Stimulated activated naive CD8-positive, alpha-beta T cell treated with anti-CD3 and anti-CD28 coated beads, Interleukin-15, Interleukin-2, amounts not matched to agents 100 ng/mL and 50 ng/mL, for 24 hours (primary cell): Measurements from ENCODE around the gene CDKN2AIPNL.

Experiments
- H3K27ac Mint-ChIP-seq: one replicate; pipeline ENCODE4 v1.8.0; 2021; ENCODE audit warnings: mild to moderate bottlenecking, mixed read lengths
- H3K27me3 Mint-ChIP-seq: one replicate; pipeline ENCODE4 v1.8.0; 2021; ENCODE audit warnings: mixed read lengths
- H3K36me3 Mint-ChIP-seq: one replicate; pipeline ENCODE4 v1.8.0; 2021; ENCODE audit warnings: low read depth, mixed read lengths
- H3K4me1 Mint-ChIP-seq: one replicate; pipeline ENCODE4 v1.8.0; 2021; ENCODE audit warnings: low read depth, mixed read lengths
- H3K4me3 Mint-ChIP-seq: one replicate; pipeline ENCODE4 v1.8.0; 2021; ENCODE audit warnings: mild to moderate bottlenecking, mixed read lengths
- H3K9me3 Mint-ChIP-seq: one replicate; pipeline ENCODE4 v1.8.0; 2021; ENCODE audit warnings: mixed read lengths

CDKN2AIPNL gene

GRCh38 chr5:134411546-134412266, at the start of gene CDKN2AIPNL:
CDKN2AIPNL (minus strand) TSS chr5:134411881; CDS start chr5:134411854, 27 bp downstream.
- Mint-ChIP-seq H3K4me1 (peaks cover 46% of the 10 kb centered on the region), H3K27ac (peak within 1 kb of the TSS; percentile 80), H3K27me3 (no peaks in the 10 kb centered on the region), H3K36me3 (peaks cover 15% of the 10 kb centered on the region), H3K9me3 (no peaks in the 10 kb centered on the region), H3K4me3 (peak within 1 kb of the TSS; percentile 96)

- Mint-ChIP-seq H3K4me1 (peaks cover 15% of the 10 kb centered on the region), H3K36me3 (no peaks in the 10 kb centered on the region), H3K9me3 (no peaks in the 10 kb centered on the region), H3K27me3 (no peaks in the 10 kb centered on the region), H3K4me3 (no peak overlapping the region), H3K27ac (no peak overlapping the region)
Observed at GRCh38 chr5:134460551-134460950, 48.9 kb upstream of the CDKN2AIPNL start.

GRCh38 chr5:134459491-134459890, 47.8 kb upstream of the CDKN2AIPNL start:
- H3K27me3 Mint-ChIP-seq: no peaks in the 10 kb centered on the region
- no peak overlapping the region for H3K27ac Mint-ChIP-seq
- no peak overlapping the region for H3K4me3 Mint-ChIP-seq
- no peaks in the 10 kb centered on the region for H3K36me3 Mint-ChIP-seq
- no peaks in the 10 kb centered on the region for H3K9me3 Mint-ChIP-seq
- H3K4me1 Mint-ChIP-seq: peaks cover 6% of the 10 kb centered on the region

GRCh38 chr5:134459010-134459403, 47.3 kb upstream of the CDKN2AIPNL start:
- Mint-ChIP-seq H3K4me1 (peaks cover 3% of the 10 kb centered on the region), H3K4me3 (no peak overlapping the region), H3K36me3 (no peaks in the 10 kb centered on the region), H3K27me3 (no peaks in the 10 kb centered on the region), H3K27ac (no peak overlapping the region), H3K9me3 (no peaks in the 10 kb centered on the region)

- Mint-ChIP-seq H3K27me3 (no peaks in the 10 kb centered on the region), H3K4me1 (no peaks in the 10 kb centered on the region), H3K36me3 (no peaks in the 10 kb centered on the region), H3K9me3 (no peaks in the 10 kb centered on the region), H3K4me3 (no peak overlapping the region), H3K27ac (no peak overlapping the region)
Observed at GRCh38 chr5:134458234-134459009, 46.7 kb upstream of the CDKN2AIPNL start.

GRCh38 chr5:134457801-134458200, 46.1 kb upstream of the CDKN2AIPNL start:
- no peaks in the 10 kb centered on the region for H3K27me3 Mint-ChIP-seq
- no peak overlapping the region for H3K27ac Mint-ChIP-seq
- no peaks in the 10 kb centered on the region for H3K36me3 Mint-ChIP-seq
- H3K4me1 Mint-ChIP-seq: no peaks in the 10 kb centered on the region
- H3K9me3 Mint-ChIP-seq: no peaks in the 10 kb centered on the region
- H3K4me3 Mint-ChIP-seq: no peak overlapping the region

GRCh38 chr5:134456825-134457224, 45.1 kb upstream of the CDKN2AIPNL start:
- Mint-ChIP-seq H3K4me3 (no peak overlapping the region), H3K27me3 (no peaks in the 10 kb centered on the region), H3K36me3 (no peaks in the 10 kb centered on the region), H3K9me3 (no peaks in the 10 kb centered on the region), H3K27ac (no peak overlapping the region), H3K4me1 (no peaks in the 10 kb centered on the region)

GRCh38 chr5:134455466-134455865, 43.8 kb upstream of the CDKN2AIPNL start:
- Mint-ChIP-seq H3K4me3 (no peak overlapping the region), H3K27me3 (no peaks in the 10 kb centered on the region), H3K4me1 (no peaks in the 10 kb centered on the region), H3K36me3 (no peaks in the 10 kb centered on the region), H3K27ac (no peak overlapping the region), H3K9me3 (no peaks in the 10 kb centered on the region)

- Mint-ChIP-seq H3K27me3 (no peaks in the 10 kb centered on the region), H3K27ac (no peak overlapping the region), H3K36me3 (no peaks in the 10 kb centered on the region), H3K4me3 (no peak overlapping the region), H3K4me1 (peaks cover 2% of the 10 kb centered on the region), H3K9me3 (no peaks in the 10 kb centered on the region)
Observed at GRCh38 chr5:134453016-134453415, 41.3 kb upstream of the CDKN2AIPNL start.

- no peak overlapping the region for H3K27ac Mint-ChIP-seq
- no peaks in the 10 kb centered on the region for H3K36me3 Mint-ChIP-seq
- H3K9me3 Mint-ChIP-seq: no peaks in the 10 kb centered on the region
- peaks cover 10% of the 10 kb centered on the region for H3K4me1 Mint-ChIP-seq
- no peaks in the 10 kb centered on the region for H3K27me3 Mint-ChIP-seq
- H3K4me3 Mint-ChIP-seq: no peak overlapping the region
Observed at GRCh38 chr5:134451936-134452505, 40.3 kb upstream of the CDKN2AIPNL start.

GRCh38 chr5:134451225-134451935, 39.7 kb upstream of the CDKN2AIPNL start:
- H3K4me3 Mint-ChIP-seq: no peak overlapping the region
- no peaks in the 10 kb centered on the region for H3K36me3 Mint-ChIP-seq
- no peaks in the 10 kb centered on the region for H3K27me3 Mint-ChIP-seq
- H3K4me1 Mint-ChIP-seq: peaks cover 15% of the 10 kb centered on the region
- H3K9me3 Mint-ChIP-seq: no peaks in the 10 kb centered on the region
- no peak overlapping the region for H3K27ac Mint-ChIP-seq

GRCh38 chr5:134450374-134450773, 38.7 kb upstream of the CDKN2AIPNL start:
- Mint-ChIP-seq H3K9me3 (no peaks in the 10 kb centered on the region), H3K27ac (no peak overlapping the region), H3K36me3 (no peaks in the 10 kb centered on the region), H3K4me1 (peaks cover 15% of the 10 kb centered on the region), H3K4me3 (no peak overlapping the region), H3K27me3 (no peaks in the 10 kb centered on the region)

GRCh38 chr5:134449167-134449566, 37.5 kb upstream of the CDKN2AIPNL start:
- no peak overlapping the region for H3K27ac Mint-ChIP-seq
- H3K9me3 Mint-ChIP-seq: no peaks in the 10 kb centered on the region
- no peaks in the 10 kb centered on the region for H3K27me3 Mint-ChIP-seq
- no peaks in the 10 kb centered on the region for H3K36me3 Mint-ChIP-seq
- H3K4me3 Mint-ChIP-seq: no peak overlapping the region
- peaks cover 15% of the 10 kb centered on the region for H3K4me1 Mint-ChIP-seq

GRCh38 chr5:134447815-134448520, 36.3 kb upstream of the CDKN2AIPNL start:
- Mint-ChIP-seq H3K27me3 (no peaks in the 10 kb centered on the region), H3K4me3 (no peak overlapping the region), H3K27ac (no peak overlapping the region), H3K36me3 (no peaks in the 10 kb centered on the region), H3K9me3 (no peaks in the 10 kb centered on the region), H3K4me1 (peaks cover 15% of the 10 kb centered on the region)
